Measurements from ENCODE around the gene ANAPC5. TPM values are rescaled to one million over a fixed set of nuclear protein-coding genes. Genes with fewer than 3 reads are reported as not detected.

The ANAPC5 gene
- polyA plus RNA-seq, 10 donors, result 88.0 to 164 (median 110) TPM

DNA sequence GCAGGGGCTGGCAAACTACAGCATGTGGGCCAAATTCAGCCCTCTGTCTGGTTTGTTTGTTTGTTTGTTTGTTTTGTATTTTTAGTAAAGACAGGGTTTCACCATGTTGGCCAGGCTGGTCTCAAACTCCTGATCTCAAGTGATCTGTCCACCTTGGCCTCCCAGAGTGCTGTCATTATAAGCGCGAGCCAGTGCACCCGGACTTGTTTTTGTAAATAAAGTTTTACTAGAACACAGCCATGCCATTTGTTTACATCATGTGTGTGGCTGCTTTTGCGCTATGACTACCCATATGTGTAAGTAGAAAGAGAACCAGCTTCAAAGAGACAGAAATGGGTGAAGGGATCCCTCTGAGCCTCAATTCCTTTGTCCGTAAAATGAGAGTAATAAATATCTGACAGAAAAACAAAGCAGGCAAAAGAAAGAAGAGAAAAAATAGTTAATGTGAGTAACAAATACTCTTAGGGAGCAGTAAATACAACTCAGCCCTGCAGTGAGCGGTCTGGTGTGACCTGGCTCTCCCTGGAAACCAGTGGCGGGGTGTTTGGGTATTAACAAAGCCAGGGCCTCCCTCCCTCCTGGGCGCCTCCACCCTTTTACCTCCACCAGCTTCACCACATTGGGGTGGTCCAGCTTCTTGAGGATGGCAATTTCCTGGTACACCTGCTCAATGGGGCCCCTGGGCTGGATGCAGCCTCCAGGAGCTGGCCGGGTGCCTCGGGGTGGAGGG, 88.8 kb downstream of the ANAPC5 start:
- no peak for DNase-seq

DNA sequence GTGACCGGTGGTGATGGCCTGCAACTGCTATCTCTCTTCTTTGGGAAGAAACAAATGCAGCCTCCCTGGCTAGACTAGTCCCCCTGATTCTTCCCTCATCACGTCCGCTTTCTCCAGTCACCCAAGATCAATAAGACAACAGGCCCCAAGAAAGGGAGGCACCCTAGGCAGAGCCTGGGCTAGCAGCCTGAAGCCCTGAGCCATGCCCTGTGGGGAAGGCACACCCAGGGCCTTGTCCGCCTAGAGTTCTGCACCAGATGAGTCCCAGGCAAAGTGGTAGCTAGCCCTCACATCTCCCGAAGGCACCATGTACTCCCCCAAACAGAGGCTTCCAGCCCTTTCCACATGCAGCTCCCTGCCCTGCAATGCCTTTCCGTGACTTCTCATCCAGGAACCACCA, 90.8 kb downstream of the ANAPC5 start:
- no peak for DNase-seq

- DNase-seq, result no peak
These were observed 92.1 kb downstream of the ANAPC5 start for GRCh38 chr12:121260091-121260490.

DNA sequence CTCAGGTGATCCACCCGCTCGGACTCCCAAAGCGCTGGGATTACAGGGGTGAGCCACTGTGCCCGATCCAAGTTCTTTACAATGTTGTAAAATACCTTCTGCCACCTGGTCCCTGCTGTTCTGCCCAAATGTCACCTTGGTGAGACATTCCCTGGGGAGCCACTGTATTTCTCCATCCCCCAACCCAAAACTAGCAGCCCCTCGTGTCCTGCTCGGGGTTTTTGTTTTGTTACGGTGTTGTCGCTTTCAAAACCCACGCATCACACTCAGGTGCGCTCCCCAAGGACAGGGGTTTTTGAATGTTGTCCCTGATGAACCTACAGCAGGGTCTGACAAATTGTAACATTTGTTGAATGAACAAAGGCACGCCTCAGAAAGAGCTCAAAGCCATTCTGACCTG, 93.1 kb downstream of the ANAPC5 start:
- no peak for DNase-seq

Other genes starting within 250 kb of the ANAPC5 start
- gene P2RX7, start 219.5 kb downstream of the ANAPC5 start, polyA plus RNA-seq (ENCODE audit: insufficient read length in 10 of 10), result 1 to 10 TPM in 9 of 10 donors, under 1 TPM in 1; 0.97 to 2.3 (median 1.6) TPM
- gene P2RX4, start 142.3 kb downstream of the ANAPC5 start, polyA plus RNA-seq (ENCODE audit: insufficient read length in 10 of 10), result 10 to 100 TPM in 8 of 10 donors, 1 to 10 TPM in 2; 8.6 to 14.4 (median 11.4) TPM
- gene CAMKK2, start 55.7 kb downstream of the ANAPC5 start, polyA plus RNA-seq (ENCODE audit: insufficient read length in 10 of 10), result 10 to 100 TPM; 17.7 to 29.5 (median 22.2) TPM
- 10 to 100 TPM; 21.6 to 34.0 (median 27.3) TPM for gene RNF34, start 47.7 kb upstream of the ANAPC5 start, polyA plus RNA-seq (ENCODE audit: insufficient read length in 10 of 10)
- gene KDM2B, start 228.6 kb upstream of the ANAPC5 start, polyA plus RNA-seq (ENCODE audit: insufficient read length in 10 of 10), result 10 to 100 TPM; 18.1 to 28.4 (median 24.4) TPM

Data from muscle of back (tissue), 11 donors.